ENCODE measurements around the gene AP1S3. TPM values are rescaled to one million over a fixed set of nuclear protein-coding genes. Genes with fewer than 3 reads are reported as not detected.

The AP1S3 gene
- 2.6 and 3.5 TPM in 2 replicates for total RNA-seq

GRCh38 chr2:223837287-223838061, at the start of gene AP1S3:
AP1S3 (minus strand) TSS chr2:223837582; CDS start chr2:223837450, 132 bp downstream.

Other genes starting within 250 kb of the AP1S3 start
- 0.12 and 0.32 TPM in 2 replicates for gene SCG2, start 235.2 kb downstream of the AP1S3 start, total RNA-seq
- 128 and 161 TPM in 2 replicates for gene WDFY1, start 107.8 kb upstream of the AP1S3 start, total RNA-seq
- 23.7 and 25.4 TPM in 2 replicates for gene MRPL44, start 119.9 kb upstream of the AP1S3 start, total RNA-seq
- gene SERPINE2, start 201.7 kb upstream of the AP1S3 start, total RNA-seq, result 732 and 819 TPM in 2 replicates